Left renal pelvis (tissue), 4 donors: ENCODE measurements around the gene MDFI. TPM values are rescaled to one million over a fixed set of nuclear protein-coding genes. Genes with fewer than 3 reads are reported as not detected.
A peak's percentile ranks its signal among the peaks of the same experiment; 100 is the strongest.

Experiments used
- DNase-seq, 4 donors: peaks; one replicate each; pipeline ENCODE4 v3.0.0-alpha.2; 2013; ENCODE audit warnings: low read depth in 4 of 4, low spot score in 3 of 4
- polyA plus RNA-seq, 4 donors: library from polyadenylated mRNA; unstranded; fragments of 120-200 nt; gene quantifications; one replicate each; pipeline ENCODE4 v1.2.1, GENCODE V29; 2013; ENCODE audit not compliant: insufficient read length in 4 of 4

MDFI gene
- polyA plus RNA-seq, 4 donors, result 30.5 to 98.0 (median 44.4) TPM

DNA sequence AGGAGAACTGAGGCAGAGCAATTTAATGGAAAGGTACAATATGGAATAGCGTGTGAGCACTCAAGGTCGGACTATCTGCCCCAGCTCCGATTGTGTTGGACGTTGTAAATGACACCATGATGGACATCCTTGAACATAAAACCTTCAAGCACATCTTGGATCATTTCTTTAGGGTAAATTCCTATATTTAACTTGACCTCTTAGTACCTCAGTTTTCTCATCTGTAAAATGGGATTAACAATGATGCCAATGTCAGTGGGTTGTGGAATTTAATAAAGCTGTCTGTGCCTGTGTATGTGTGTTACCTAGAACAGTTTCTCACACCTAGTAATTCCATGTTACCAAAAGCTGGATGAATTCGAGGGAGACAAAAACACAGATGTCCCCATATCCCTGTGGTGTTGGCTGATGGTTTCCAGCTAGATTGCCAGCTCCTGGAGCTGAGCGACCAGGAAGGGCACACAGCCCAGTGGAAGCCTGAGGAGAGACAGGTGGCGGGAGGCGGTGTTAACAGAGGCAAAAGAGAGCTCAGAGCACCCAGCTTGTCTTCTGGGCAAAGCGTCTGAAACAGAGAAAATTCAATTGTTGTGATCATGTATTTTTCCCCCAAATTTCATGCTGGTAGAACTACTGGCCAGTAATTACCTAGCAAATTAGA, 32.6 kb downstream of the MDFI start:
- no peak for DNase-seq

DNA sequence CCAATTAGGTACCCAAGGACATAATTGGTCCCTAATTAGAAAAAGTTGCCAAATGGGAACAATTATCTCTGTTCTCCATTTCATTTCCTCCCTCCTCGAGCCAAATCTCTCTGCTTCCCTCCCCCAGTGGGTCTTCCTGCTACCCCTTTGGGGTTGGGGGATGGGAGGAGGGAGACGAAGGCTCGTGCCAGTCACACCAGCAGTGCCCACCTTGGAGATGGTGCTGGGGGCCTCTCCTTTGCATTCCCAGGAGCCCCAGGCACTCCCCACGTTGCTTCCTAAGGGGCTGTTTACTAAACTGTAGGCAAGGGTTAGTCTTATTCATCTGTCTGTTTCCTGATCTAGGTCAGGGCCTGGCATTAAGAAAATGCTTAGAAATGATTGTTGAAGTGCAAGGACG, 33.1 kb downstream of the MDFI start:
- DNase-seq, result no peak

DNA sequence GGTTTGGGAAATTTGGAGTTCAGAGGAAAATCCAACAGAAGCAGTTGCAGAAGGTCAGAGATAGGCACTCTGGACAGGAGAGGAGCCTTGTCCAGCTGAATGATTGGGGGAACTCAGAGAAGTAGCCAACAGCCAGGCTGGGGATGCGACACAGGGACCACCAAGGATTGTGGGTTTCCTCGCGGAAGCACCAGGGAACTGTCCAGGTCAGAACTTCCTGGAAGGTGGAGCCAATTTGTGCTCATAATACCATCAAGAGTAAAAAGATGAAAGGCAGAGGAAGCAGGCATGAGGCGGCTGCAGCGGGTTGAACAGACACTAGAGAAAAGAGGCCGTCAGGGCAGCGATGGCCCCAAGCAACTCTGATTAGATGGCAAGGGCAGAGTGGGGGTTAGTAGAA, 33.7 kb downstream of the MDFI start:
- DNase-seq, result no peak

DNA sequence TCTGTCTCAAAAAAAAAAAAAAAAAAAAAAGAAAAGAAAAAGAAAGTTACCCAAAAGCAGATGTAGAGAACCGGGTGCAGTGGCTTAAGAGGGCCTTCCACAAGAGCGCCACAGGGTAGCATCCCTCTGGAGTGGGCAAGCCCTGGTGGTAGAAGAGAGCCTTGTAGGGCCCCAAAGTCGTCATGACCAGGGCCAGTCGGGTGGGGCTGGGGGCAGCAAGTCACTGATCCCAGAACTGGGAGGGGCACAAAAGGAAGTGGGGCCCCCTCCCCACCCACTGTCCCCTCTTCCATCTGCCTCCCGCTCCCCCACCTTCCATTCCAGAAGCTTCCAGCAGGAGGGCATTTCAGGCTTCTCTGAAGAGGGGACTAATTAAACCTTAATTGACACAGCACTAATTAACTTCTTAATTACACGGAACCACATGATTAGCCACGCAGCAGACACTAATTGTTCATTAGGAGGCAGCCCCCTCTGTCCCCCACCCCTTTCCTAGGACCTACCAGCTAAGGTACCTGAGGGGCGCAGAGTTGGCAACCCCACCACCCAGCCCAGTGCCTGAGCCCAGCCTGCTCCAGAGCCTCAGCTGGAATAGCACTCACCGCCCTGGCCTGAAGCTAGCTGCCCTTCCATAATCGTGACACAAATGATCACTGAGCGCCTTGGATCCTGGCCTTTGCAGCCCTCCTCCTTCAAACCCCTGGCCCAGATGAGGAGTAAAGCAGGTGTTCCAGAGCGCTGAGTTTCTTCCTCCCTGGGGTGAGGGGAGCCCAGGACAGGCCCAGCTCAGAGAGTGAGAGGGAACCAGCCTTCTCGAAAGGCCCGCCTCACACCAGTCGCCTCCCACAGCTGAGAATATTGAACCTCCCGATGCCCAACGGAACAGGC, 34.8 kb downstream of the MDFI start:
- no peak for DNase-seq

DNA sequence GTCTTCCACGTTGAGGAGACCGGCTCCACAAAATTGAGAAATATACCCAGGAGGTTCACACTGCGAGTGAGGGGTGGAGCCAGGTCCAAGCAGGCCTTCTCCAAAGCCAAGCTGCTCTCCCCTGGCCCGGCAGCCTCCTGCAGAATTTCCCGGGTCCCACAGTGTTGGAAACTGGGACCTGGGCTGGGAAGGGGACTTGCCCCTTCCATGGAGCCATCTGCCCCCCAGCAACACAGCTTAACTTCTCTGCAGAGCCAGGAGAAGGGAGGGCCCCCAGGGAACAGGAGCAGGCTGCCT, 35.4 kb downstream of the MDFI start:
- DNase-seq, result no peak

DNA sequence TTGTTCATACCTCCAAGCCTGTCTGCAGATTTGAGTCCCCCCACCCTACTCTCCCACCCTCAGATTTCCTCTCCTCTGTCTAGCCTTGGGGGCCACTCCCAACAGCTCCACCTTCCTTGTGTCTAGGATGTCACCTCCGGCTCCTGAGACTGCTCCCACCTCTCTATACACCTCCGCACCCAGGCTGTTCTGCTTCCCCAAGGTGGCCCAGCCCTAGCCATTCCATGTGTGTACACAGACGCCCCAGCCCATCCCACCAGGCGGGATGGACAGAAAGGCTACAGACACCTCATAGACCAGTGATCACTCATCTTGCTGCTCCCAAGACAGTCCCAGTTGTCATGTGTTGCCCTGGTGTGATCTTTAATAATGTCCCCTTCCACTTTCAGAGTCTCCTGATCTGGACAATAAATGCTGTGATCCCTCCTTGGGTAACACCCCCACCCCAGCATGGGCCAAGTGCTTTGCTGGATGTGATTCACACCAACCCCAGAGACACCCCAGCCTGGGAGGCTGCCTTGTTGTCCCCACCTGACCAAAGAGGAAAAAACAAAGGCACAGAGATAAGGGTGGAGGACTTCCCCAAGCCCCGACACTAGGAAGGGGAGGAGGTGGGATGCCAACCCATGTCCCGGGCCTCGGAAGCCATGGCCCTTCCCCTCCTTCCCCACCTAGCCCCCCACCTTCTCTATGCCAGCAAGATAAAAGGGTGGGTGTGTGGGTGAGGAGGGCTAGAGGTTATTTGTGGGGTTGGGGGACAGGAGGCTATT, 36.1 kb downstream of the MDFI start:
- DNase-seq, result no peak

DNA sequence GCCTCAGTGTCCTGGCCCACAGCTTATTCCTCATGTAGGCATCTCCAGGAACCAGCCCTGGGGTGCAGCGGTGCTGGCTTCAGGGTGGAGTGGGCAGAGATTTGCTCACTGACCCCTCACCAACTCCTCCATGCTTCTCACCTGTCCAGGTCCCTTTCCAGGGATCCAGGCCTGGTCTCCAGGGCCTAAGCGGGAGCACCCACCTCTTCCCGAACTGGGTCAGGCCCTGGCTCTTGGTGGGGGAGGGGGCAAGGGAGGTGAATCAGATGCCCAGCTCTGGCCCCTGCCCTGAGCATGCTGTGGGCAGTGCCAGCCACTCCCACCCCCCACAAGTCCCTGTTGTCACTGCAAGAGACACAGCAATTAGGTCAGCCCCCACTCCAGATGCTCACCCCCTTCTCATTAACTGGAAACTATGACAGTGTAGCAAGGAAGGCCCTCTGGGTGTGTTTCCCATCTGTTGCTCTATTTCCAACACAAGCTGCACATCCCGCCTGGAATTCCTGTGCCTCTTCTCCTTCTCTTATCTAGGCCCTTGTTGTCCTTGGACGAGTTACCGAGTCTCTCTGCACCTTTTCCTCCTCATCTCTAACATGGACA, 37.0 kb downstream of the MDFI start:
- DNase-seq, result no peak

DNA sequence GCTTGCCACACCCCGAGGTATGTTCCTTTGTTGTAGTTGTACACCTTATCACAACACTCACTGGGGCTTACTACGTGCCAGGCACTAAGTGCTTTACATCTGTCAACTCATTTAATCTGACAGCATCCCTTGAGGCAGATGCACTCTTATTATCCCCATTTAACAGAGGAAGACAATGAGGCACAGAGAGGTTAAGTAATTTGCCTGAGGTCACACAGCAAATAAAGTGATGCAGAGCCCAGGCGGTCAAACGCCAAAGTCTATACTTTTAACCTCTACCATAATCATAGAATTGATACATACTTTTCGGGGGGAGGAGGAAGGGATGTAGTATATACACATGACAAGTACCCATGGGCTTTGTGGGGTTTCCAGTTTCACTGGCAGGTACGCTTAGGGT, 37.7 kb downstream of the MDFI start:
- DNase-seq, result no peak

DNA sequence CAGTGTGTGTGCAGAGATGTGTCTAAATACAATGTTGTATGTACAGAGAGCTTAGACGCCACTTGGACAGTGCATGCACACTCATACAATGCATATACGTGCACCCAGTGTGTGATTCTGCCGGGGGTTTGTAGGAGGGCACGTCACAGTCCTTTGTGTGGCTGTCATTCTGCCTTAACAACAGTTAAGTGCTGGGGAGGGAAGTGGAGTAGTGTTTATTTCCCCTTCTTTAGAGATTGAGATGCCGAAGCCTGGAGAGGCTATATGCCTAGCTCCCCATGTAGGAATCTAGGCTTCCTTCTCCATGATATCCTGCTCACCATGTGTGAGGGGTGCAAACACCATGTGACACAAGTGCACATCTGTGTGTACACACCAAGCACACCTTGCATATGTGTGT, 38.2 kb downstream of the MDFI start:
- DNase-seq, result no peak

DNA sequence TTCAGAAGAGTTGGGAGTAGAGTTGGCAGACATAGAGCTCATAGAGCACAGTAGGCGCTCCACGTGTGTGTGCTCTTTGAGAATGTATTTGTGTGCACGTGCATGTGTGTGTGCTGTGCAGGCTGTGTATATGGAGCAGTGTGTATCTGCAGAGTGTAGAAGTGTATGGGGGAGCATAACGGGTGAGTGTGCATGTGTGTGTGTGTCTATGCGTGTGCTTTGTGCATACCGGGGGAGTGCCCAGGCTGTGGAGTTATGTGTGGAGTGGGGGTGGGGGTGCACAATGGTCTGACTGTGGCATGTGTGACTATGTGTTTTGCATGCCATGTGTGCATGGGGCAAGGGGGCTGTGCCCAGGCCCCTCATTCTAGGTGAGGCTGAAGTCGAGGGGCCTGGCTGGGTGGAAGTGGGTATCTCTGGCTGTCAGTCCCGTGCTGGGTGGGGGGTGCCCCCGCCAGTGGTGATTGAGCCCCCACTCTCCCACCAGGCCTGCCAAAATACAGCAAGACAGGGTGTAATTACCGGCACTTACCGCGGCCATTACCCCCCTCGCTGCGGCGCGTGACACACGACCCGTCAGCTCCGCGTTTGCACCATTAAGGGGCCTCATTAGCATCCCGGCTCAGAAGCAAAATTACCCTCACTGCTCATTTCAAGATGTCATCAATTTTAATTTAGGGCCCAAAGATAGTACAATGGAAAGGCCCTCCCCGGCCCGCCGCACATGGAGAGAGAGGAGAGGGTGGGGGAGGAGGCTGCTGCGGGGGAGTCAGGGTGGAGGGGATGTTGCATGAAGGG, 39.1 kb downstream of the MDFI start:
- DNase-seq, result no peak

DNA sequence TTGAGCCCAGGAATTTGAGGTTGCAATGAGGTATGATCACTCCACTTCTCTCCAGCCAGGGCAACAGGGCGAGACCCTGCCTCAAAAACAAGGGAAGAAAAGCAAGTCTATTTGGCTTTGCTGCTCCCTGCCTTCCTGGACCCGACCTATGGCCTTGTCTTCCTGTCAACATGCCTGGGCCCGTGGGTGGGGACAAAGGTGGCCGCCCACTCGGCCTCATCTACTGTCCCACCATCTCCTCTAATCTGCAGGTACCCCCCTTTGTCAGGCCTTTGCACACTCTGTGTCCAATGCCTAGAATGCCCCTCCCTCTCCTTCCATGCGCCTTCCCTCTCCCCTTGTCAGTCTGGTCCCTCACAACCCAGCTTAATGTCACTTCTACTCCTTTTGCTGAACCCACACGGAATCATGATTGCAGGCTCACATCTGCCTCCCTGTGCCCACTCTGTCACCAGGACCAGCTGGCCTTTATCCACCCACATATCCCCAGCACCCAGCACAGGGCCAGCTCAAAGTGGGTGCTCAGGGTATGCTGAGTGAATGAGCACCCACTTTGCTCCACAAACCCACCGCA, 40.3 kb downstream of the MDFI start:
- no peak for DNase-seq

DNA sequence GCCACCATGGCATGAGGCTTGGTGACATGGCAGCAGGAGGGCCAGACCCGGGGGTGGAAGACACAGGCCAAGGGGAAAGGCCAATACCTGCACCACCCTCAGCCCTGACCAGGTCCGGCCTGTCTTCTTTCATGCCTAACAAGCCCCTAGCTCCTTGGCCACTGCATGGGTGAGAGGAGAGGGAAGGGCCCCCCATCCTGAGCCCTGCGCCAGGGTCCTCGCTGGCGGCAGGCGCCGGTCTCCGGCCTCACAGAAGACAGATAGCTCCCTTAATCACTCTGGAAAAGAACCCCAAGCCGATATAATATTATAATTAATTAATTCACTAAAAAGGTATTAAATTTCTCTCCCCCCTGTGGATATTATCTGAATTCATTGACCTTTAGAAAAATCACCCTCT, 41.4 kb downstream of the MDFI start:
- no peak for DNase-seq

DNA sequence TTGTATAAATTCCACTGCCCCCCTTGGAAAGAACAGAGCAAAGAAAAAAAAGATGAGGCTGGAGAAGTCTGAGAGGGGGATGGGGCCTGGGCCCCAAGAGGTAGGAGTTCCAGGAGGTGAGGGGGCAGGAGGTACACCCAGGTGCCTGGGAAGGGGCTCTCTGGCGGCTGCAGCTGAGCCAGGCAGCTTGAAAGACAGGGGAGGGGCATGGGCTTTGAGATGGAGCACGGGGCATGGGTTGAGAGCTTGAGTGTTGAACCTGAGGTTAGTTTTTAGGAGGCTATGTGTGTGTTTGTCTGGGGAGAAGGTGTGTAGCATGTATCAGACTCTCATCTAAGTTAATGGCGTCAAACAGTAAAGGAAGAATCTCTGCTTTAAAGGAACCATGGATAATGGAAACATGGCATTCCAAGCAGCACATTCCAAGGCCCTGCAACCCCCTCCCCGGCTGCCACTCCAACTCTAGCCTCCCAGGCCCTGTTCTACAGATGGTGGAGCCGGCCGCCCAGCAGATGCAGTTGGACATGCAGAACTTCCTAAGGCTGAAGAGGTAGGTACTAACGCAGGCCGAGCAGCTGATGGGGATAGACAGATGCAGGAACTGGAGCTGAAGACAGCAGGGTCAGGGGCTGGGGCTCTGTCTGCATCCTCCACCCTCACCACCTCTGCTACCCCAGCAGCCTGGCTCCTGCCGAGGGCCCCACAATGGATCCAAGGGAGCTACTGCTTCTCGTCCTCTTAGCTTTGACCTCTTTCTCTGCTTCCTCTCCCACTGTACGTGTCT, 42.1 kb downstream of the MDFI start:
- no peak for DNase-seq

DNA sequence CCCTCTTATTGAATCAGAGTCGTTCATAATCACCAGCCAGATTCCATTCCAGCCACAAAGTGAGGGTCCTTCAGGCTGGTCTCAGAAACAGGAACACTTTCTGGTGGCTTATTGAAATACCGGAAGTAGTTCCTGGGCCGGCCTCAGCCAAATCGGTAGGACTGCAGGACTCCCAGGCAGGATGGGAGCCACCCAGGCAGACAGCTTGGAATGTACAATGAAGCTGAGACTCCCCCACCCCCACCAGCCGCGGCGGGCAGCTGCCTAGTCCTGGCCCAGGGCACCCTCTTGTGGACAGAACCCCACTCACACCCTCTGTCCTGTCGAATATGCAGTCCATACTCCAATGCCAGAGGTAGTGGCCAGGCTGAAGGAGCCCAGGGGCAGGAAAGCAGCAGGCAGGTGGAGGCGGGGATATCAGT, 43.8 kb downstream of the MDFI start:
- DNase-seq, result peak; percentile 75 to 87 (median 80)

DNA sequence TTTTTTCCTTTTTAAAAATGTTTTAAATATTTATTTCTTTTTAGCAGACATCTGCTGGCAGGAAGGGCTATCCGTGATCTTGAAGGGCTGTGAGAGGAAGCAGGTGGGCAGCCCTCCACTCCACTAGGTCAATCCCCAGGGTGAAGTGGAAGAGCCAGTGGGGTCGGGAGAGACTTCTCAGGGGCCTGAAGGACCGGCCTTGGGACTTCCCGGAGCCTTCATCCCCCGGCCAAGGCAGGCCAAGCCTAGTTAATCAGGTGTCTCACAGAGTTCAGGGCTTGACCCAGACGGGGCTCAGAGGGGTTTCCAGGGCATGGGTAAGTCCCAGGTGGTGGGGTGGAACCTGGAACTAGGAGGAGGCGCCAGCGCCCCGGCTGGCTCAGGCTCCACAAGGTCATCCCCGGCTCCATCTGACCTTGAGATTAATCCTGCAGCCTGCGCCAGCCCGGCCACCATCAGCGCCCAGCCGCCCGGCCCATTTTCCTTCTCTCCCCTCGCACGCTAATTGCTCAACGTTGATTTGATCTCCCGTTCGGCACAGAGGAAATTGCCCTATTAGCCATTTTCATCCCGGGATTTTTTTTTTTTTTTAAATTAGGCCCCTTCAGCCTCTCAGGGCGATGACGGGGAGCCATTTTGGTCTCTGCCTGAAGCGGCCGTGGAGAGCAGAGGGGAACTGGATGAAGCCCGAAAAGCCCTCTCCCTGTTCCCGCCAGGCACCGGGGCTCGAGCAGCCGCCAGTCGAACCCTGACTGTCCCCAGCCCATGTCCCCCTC, 44.4 kb downstream of the MDFI start:
- no peak for DNase-seq

DNA sequence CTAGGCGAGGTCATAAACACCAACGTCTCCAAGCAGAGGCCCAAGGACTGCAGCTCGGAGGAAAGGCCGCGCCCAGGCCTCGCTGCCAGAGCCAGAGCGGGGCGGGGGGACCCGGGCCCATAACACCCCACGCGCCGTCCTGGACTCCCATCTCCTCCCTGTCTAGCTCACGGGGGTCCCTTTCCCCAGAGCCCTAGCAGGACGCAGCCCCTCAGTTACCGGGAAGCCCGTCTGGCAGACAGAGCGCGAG, 44.9 kb downstream of the MDFI start:
- DNase-seq, result no peak

DNA sequence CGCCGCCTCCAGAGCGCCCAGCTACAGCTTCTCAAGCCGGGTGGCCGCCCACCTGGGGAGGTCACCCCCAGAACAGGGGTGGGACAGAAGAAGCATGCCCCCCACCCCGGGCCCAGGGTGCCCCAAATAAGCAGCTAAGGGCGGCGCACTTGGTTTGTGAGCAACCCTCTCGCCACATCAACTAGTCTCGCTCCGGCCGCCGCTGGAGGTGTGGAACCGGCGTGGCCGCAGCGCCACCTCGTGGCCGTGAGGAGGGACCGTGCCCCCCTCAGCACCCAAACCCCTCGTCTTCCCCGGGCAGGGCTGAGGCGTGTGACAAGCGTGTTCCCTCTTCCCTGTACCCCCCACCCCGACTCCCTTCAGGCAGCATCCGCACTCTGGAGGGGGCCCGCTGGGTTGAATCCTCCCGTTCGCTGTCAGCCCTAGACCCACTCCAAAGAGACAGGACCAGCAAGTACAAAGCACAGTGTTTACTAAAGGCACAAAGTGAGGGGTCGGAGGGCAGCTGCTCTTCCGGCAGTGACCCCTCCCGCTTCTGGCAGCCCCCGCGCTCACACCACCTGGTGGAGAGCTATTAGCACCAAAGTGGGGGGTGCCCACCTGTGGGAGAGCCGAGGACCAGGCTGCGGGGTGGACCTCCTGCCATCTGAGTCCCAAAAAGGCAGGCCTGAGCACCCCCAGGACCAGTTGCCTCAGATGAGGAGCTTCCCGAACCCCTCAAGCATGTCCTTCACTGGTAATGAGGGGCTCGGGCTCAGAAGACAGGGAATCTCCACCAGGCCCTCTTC, 45.4 kb downstream of the MDFI start:
- peak; percentile 51 to 65 (median 56) for DNase-seq
